Glutamatergic neuron (in vitro differentiated cells): ENCODE results near the gene SRPK3. TPM values are rescaled to one million over a fixed set of nuclear protein-coding genes. Genes with fewer than 3 reads are reported as not detected.

Experiments
- DNase-seq: peaks from one replicate; pipeline ENCODE4 v3.0.0; 2022
- H3K27ac Mint-ChIP-seq: one replicate; pipeline ENCODE4 v1.8.0; 2020; ENCODE audit warnings: mild to moderate bottlenecking, mixed read lengths, inconsistent platforms; ENCODE audit not compliant: unreplicated experiment
- H3K27me3 Mint-ChIP-seq: one replicate; pipeline ENCODE4 v1.8.0; 2020; ENCODE audit warnings: mild to moderate bottlenecking, moderate library complexity, mixed read lengths, inconsistent platforms; ENCODE audit not compliant: unreplicated experiment
- H3K36me3 Mint-ChIP-seq: one replicate; pipeline ENCODE4 v1.8.0; 2020; ENCODE audit warnings: mild to moderate bottlenecking, mixed read lengths, inconsistent platforms; ENCODE audit not compliant: unreplicated experiment
- H3K4me1 Mint-ChIP-seq: one replicate; pipeline ENCODE4 v1.8.0; 2020; ENCODE audit warnings: mild to moderate bottlenecking, low read depth, mixed read lengths, inconsistent platforms; ENCODE audit not compliant: unreplicated experiment
- H3K4me3 Mint-ChIP-seq: one replicate; pipeline ENCODE4 v1.8.0; 2020; ENCODE audit warnings: mild to moderate bottlenecking, mixed read lengths, inconsistent platforms; ENCODE audit not compliant: unreplicated experiment
- H3K9me3 Mint-ChIP-seq: one replicate; pipeline ENCODE4 v1.8.0; 2020; ENCODE audit warnings: mild to moderate bottlenecking, moderate library complexity, mixed read lengths, inconsistent platforms; ENCODE audit not compliant: unreplicated experiment
- total RNA-seq: library from RNA; stranded (reverse); fragmentation: NEBNext Ultra II Directional; extraction: Animal tissue kit (Norgen Biotek cat#: 25700); gene quantifications from one replicate; pipeline ENCODE4 v1.2.1, GENCODE V29; 2021; ENCODE audit not compliant: unreplicated experiment
- TF ChIP-seq, protein P1 (sequence below): fragments of 200-600 bp; sonication (generic); IDR thresholded peaks from one replicate; pipeline ENCODE4 v1.5.0; 2021; ENCODE audit not compliant: partially characterized antibody, unreplicated experiment

The SRPK3 gene
- total RNA-seq, 1 donor from 2014 or later = not detected

- Mint-ChIP-seq H3K4me3 (no peak overlapping the region), H3K27ac (no peak overlapping the region), H3K4me1 (no peaks in the 10 kb centered on the region), H3K9me3 (no peaks in the 10 kb centered on the region), H3K27me3 (no peaks in the 10 kb centered on the region), H3K36me3 (no peaks in the 10 kb centered on the region)
- TF ChIP-seq, protein P1, sequence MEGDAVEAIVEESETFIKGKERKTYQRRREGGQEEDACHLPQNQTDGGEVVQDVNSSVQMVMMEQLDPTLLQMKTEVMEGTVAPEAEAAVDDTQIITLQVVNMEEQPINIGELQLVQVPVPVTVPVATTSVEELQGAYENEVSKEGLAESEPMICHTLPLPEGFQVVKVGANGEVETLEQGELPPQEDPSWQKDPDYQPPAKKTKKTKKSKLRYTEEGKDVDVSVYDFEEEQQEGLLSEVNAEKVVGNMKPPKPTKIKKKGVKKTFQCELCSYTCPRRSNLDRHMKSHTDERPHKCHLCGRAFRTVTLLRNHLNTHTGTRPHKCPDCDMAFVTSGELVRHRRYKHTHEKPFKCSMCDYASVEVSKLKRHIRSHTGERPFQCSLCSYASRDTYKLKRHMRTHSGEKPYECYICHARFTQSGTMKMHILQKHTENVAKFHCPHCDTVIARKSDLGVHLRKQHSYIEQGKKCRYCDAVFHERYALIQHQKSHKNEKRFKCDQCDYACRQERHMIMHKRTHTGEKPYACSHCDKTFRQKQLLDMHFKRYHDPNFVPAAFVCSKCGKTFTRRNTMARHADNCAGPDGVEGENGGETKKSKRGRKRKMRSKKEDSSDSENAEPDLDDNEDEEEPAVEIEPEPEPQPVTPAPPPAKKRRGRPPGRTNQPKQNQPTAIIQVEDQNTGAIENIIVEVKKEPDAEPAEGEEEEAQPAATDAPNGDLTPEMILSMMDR = no peak
- peak; percentile 6 for DNase-seq
Observed at GRCh38 chrX:153773741-153774575, 6.9 kb upstream of the SRPK3 start.

DNA sequence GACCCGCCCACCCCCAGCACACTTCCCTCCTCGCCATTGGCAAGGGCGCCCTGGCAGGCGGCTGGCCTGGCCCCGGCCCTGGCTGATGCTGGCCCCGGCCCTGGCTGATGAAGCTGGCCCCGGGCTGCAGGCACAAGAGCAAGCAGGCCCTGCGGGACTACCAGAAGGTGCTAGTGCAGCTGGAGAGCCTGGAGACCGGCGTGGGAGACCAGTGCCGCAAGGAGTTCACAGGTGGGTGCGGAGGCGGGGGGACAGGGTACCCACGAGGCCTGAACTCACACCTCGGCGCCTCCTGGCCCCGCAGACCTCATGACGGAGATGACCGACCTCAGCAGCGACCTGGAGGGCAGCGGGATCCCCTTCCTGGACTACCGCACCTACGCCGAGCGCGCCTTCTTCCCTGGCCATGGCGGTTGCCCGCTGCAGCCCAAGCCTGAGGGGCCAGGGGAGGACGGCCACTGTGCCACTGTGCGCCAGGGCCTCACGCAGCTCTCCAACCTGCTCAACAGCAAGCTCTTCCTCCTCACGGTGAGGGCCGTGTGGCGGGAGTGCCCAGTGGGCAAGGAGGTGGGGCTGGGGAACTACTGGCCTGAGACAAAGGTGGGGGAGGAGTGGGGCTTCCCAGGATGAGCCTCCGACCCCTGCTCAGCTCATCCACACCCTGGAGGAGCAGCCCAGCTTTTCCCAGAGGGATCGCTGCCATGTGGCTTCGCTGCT is 6.1 kb upstream of the SRPK3 start:
- Mint-ChIP-seq H3K9me3 (no peaks in the 10 kb centered on the region), H3K4me3 (no peak overlapping the region), H3K27me3 (no peaks in the 10 kb centered on the region), H3K36me3 (no peaks in the 10 kb centered on the region), H3K27ac (no peak overlapping the region), H3K4me1 (no peaks in the 10 kb centered on the region)
- peak; percentile 10 for DNase-seq
- TF ChIP-seq, protein P1 = no peak

DNA sequence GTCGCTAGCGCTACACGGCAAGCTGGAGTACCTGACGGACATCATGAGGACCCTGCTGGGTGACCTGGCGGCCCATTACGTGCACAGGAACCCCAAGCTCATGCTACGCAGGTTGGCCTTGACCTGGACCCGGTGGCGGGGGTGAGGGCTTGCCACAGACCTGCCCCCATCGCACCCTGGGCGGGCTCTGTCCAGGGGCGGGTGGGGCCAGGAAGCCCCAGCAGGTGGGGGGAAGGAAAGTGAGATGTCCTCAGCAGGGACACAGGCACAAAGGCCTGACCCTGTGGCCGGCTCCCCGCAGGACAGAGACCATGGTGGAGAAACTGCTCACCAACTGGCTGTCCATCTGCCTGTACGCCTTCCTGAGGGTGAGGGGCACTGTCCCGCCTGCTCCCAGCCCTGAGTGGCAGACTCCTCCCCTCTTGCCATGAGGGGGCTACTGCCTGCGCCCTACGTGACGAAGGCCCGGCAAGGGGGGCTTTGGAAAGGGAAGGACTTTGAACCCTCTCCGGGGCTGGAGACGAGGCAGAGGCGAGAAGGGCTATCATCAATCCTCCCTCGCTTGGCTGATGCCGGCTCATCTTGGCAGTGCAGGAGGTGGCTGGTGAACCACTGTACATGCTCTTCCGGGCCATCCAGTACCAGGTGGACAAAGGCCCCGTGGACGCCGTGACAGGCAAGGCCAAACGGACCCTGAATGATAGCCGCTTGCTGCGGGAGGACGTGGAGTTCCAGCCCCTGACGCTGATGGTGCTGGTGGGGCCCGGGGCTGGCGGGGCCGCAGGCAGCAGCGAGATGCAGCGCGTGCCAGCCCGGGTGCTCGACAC is 5.3 kb upstream of the SRPK3 start:
- peak; percentile 10 for DNase-seq
- TF ChIP-seq, protein P1 = no peak
- Mint-ChIP-seq H3K27me3 (no peaks in the 10 kb centered on the region), H3K36me3 (no peaks in the 10 kb centered on the region), H3K4me1 (no peaks in the 10 kb centered on the region), H3K27ac (no peak overlapping the region), H3K4me3 (no peak overlapping the region), H3K9me3 (no peaks in the 10 kb centered on the region)

- H3K4me1 Mint-ChIP-seq = no peaks in the 10 kb centered on the region
- no peak overlapping the region for H3K27ac Mint-ChIP-seq
- no peak for DNase-seq
- no peaks in the 10 kb centered on the region for H3K27me3 Mint-ChIP-seq
- TF ChIP-seq, protein P1 = no peak
- H3K9me3 Mint-ChIP-seq = no peaks in the 10 kb centered on the region
- H3K36me3 Mint-ChIP-seq = no peaks in the 10 kb centered on the region
- H3K4me3 Mint-ChIP-seq = no peak overlapping the region
Observed at GRCh38 chrX:153776120-153776599, 4.7 kb upstream of the SRPK3 start.
